ENCODE measurements around the gene EFL1. TPM values are rescaled to one million over a fixed set of nuclear protein-coding genes. Genes with fewer than 3 reads are reported as not detected.
"Not testable (repeated sequence)": the region's sequence is repeated elsewhere in the genome, so short reads cannot be mapped to it uniquely, and the experiment has no call there.

The EFL1 gene
- total and polyA plus RNA-seq, 7 donors, result 9.2 to 19.7 (median 13.1) TPM

DNA sequence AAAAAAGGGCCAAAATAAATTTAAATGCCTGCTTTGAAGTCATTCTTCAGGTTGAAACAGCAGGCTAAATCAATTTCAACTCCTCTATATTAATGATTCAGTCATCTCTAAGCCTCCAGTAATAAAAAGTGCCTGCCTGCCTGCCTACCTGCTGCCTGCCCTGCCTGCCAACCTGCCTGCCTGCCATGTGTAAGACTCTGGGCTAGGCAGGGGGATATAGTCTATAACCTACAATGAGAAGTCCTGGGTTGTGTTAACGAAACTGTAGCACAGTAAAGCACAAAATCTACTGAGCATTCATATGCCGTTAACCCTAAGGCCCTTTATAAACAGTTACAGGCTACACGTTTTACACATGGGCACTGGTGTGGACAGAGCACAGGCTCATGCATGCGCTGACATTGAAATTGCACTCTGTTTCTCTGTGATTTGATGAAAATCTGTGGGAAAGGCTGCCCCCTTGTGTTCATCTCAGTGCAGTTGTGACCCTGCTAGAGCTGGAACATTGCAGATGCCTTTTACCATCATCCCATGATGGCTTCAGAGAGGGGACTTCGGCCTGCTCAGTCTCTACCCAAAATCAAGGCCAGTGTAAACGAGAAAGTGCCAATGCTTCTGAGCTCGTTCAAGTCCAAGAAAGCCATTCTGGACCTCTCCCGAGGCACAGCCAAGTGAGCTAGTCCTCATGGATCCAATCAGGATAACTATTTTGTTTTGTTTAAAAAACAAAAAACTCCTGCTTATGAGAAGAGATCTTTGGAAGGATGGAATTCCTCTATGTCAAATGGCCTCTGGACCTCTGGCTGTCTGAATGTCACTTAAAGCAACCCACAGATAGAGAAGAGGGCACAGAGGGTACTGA lies 64.6 kb downstream of the EFL1 start:
- 32 to 43% (median 40%) methylated on average over 8 of the region's 8 CpGs for WGBS, 3 donors
- ATAC-seq, result peak; percentile 70 to 87 (median 80)
- H3K36me3 ChIP-seq (ENCODE audit: insufficient read depth in 1 of 2, low read depth in 1 of 2), result peaks cover 0 to 6% of the 10 kb centered on the region in 2 donors
- H3K9me3 ChIP-seq, result no peaks in the 10 kb centered on the region
- DNase-seq, result peak; percentile 39 to 67
- no peaks in the 10 kb centered on the region for H3K27me3 ChIP-seq (ENCODE audit: insufficient read depth in 3 of 3, low read length in 2 of 3)
- intact Hi-C loops (cut with DNase I), result loop anchor here in 1 of 2 donors (1.0 to 10.0 kb wide), 2 partner anchors 90 to 153 kb away; partner anchors contain the start of gene MEX3B
- H3K4me3 ChIP-seq, result no peak overlapping the region
- H3K27ac ChIP-seq, result no peak overlapping the region
- peaks cover 19% of the 10 kb centered on the region for H3K4me1 ChIP-seq
- TF ChIP-seq, protein P1, sequence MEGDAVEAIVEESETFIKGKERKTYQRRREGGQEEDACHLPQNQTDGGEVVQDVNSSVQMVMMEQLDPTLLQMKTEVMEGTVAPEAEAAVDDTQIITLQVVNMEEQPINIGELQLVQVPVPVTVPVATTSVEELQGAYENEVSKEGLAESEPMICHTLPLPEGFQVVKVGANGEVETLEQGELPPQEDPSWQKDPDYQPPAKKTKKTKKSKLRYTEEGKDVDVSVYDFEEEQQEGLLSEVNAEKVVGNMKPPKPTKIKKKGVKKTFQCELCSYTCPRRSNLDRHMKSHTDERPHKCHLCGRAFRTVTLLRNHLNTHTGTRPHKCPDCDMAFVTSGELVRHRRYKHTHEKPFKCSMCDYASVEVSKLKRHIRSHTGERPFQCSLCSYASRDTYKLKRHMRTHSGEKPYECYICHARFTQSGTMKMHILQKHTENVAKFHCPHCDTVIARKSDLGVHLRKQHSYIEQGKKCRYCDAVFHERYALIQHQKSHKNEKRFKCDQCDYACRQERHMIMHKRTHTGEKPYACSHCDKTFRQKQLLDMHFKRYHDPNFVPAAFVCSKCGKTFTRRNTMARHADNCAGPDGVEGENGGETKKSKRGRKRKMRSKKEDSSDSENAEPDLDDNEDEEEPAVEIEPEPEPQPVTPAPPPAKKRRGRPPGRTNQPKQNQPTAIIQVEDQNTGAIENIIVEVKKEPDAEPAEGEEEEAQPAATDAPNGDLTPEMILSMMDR (IDR thresholded peaks at IDR 0.05), result peak; percentile 82

DNA sequence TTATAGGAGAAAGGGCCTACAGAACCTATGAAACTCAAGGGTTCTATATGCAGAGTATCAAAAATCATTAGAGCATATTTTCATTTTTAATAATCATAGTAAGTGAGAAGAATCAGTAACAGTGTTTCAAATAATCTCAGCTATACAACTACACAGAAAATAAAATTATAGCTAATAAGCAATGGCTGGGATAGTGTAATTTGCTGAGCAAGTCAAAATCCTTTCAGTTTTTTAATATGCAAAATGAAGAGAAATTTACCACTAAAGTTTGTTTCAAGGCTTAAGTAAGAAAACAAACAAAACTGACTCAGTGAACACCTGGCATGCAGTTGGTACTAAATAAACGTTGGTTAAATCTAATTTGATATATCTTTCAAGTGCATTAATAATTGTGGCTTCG lies 66.2 kb downstream of the EFL1 start:
- H3K9me3 ChIP-seq, result no peaks in the 10 kb centered on the region
- TF ChIP-seq, protein P1 (IDR thresholded peaks at IDR 0.05), result no peak
- peaks cover 19% of the 10 kb centered on the region for H3K4me1 ChIP-seq
- 75 to 87% (median 81%) methylated on average over 2 of the region's 2 CpGs for WGBS, 3 donors
- ATAC-seq (no peak), DNase-seq (no peak)
- peak overlapping the region; percentile 0 for H3K4me3 ChIP-seq
- H3K27ac ChIP-seq, result peak overlapping the region; percentile 82
- intact Hi-C loops (cut with DNase I), result loop anchor here in 1 of 2 donors (10.0 kb wide), 1 partner anchor 152 kb away; the partner anchor contains the start of gene MEX3B
- no peaks in the 10 kb centered on the region for H3K27me3 ChIP-seq (ENCODE audit: insufficient read depth in 3 of 3, low read length in 2 of 3)
- no peaks in the 10 kb centered on the region for H3K36me3 ChIP-seq (ENCODE audit: insufficient read depth in 1 of 2, low read depth in 1 of 2)

- Histone ChIP-seq H3K4me1 (peaks cover 19% of the 10 kb centered on the region), H3K4me3 (peak overlapping the region; percentile 0), H3K27ac (peak overlapping the region; percentile 82)
- intact Hi-C loops (cut with DNase I), result loop anchor here in 1 of 2 donors (10.0 kb wide), 1 partner anchor 151 kb away; the partner anchor contains the start of gene MEX3B
- not testable (repeated sequence) for H3K36me3 ChIP-seq (ENCODE audit: insufficient read depth in 1 of 2, low read depth in 1 of 2); H3K9me3 ChIP-seq; H3K27me3 ChIP-seq (ENCODE audit: insufficient read depth in 3 of 3, low read length in 2 of 3)
- WGBS, 3 donors, result 33 to 55% (median 39%) methylated on average over 7 of the region's 7 CpGs
- peak; percentile 66 to 86 (median 82) for ATAC-seq
- DNase-seq, result peak; percentile 51 to 72
Observed at GRCh38 chr15:82195818-82196217, 66.7 kb downstream of the EFL1 start.

DNA sequence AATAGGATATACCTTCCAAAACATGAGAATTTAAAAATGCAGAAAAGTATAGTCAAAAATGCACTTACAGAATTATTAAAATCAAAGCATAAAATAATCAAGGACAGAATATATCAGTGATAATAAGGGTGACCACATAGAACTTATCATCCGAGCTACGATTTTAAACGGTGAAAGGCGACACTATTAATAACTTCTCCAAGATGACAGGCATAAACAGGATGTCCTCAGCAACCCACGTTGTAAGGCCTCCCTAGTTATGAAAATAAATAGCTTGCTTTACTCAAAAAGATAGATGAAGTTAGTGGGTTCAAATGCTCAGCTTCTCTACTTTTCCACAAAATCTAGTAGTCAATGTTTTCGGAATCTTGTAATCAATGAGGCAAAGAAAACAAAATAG lies 68.0 kb downstream of the EFL1 start:
- not testable (repeated sequence) for H3K9me3 ChIP-seq, H3K4me3 ChIP-seq
- ATAC-seq, result peak; percentile 75 to 88 (median 82)

DNA sequence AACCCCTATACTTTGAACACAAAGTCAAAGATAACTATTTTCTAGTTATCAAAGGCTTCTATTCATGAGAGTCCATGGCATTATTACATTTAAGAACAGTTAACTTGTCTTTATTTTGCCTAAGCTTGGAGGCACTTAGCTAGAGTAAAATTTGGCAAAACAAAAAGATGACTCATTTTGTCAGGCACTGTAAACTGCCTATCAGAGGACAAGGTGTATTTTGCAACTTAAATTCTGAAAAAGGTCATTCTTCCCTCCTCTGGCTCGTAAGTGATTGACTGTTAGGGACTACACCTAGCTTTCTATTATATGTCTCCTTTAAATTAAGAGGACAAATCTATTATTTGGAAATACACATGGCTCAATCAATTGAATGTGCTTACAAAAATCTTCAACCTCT lies 69.1 kb downstream of the EFL1 start:
- not testable (repeated sequence) for H3K4me3 ChIP-seq; H3K9me3 ChIP-seq; H3K36me3 ChIP-seq (ENCODE audit: insufficient read depth in 1 of 2, low read depth in 1 of 2); H3K27me3 ChIP-seq (ENCODE audit: insufficient read depth in 3 of 3, low read length in 2 of 3); DNase-seq; H3K27ac ChIP-seq
- WGBS, 3 donors, result no CpG with 5 or more reads among the region's 1 CpG
- H3K4me1 ChIP-seq, result peaks cover 19% of the 10 kb centered on the region
- intact Hi-C loops (cut with DNase I), result loop anchor here in 1 of 2 donors (10.0 kb wide), 1 partner anchor 149 kb away; the partner anchor contains the start of gene MEX3B
- peak; percentile 40 to 70 (median 52) for ATAC-seq

More for the DNA sequence above, 68.0 kb downstream of the EFL1 start:
- H3K27me3 ChIP-seq (ENCODE audit: insufficient read depth in 3 of 3, low read length in 2 of 3); H3K36me3 ChIP-seq (ENCODE audit: insufficient read depth in 1 of 2, low read depth in 1 of 2); DNase-seq: not testable (repeated sequence)
- peaks cover 19% of the 10 kb centered on the region for H3K4me1 ChIP-seq
- peak overlapping the region; percentile 82 for H3K27ac ChIP-seq
- intact Hi-C loops (cut with DNase I), result loop anchor here in 1 of 2 donors (10.0 kb wide), 1 partner anchor 150 kb away; the partner anchor contains the start of gene MEX3B
- WGBS, 3 donors, result 26 to 45% (median 30%) methylated on average over 6 of the region's 6 CpGs

DNA sequence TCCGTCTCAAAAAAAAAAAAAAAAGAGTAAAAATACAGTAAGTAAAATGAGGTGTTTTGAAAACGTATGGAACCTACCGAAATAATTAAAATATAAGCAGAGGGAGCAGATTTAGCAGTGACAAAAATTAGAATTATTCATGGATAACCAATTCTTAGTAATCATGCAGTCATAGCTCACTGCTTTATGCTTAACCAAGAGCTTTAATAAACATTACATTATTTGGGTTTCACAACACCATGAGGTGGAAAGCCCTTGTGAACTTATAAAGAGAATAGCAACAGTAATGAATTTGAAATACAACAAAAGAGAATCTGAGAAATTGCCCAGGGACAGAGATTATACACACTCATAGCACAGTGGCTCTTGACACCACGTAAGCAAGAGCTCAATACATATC lies 70.1 kb downstream of the EFL1 start:
- not testable (repeated sequence) for DNase-seq
- 96 to 100% (median 98%) methylated on average over 4 of the region's 4 CpGs for WGBS, 3 donors

More for the DNA sequence above, 70.1 kb downstream of the EFL1 start:
- H3K4me3 ChIP-seq; ATAC-seq; H3K9me3 ChIP-seq; H3K27me3 ChIP-seq (ENCODE audit: insufficient read depth in 3 of 3, low read length in 2 of 3); H3K27ac ChIP-seq; H3K36me3 ChIP-seq (ENCODE audit: insufficient read depth in 1 of 2, low read depth in 1 of 2): not testable (repeated sequence)
- intact Hi-C loops (cut with DNase I), result loop anchor here in 1 of 2 donors (10.0 kb wide), 1 partner anchor 148 kb away; the partner anchor contains the start of gene MEX3B
- peaks cover 19% of the 10 kb centered on the region for H3K4me1 ChIP-seq
